Calu3 (cell line): ENCODE results near the gene EVC2. TPM values are rescaled to one million over a fixed set of nuclear protein-coding genes. Genes with fewer than 3 reads are reported as not detected.

ENCODE experiments used
- BruUV-seq: library from RNA; stranded (reverse); fragments of 400-500 nt; replicated peaks from 2 replicates; lab custom pipeline; 2021; lab: Mats Ljungman, UMichigan
- CTCF ChIA-PET: fragments of 300-600 bp; sonication (Branson Sonifier 250); formaldehyde crosslinking; loops from one replicate; lab custom pipeline; 2022; ENCODE audit warnings: antibody characterized with exemption; lab: Charles Lee
- DNase-seq: peaks from one replicate; pipeline ENCODE4 v3.0.0; 2022
- H3K27ac Mint-ChIP-seq: one replicate; pipeline ENCODE4 v1.8.0; 2022; ENCODE audit warnings: mixed read lengths; ENCODE audit not compliant: unreplicated experiment
- H3K27me3 Mint-ChIP-seq: one replicate; pipeline ENCODE4 v1.8.0; 2022; ENCODE audit warnings: mixed read lengths; ENCODE audit not compliant: unreplicated experiment
- H3K36me3 Mint-ChIP-seq: one replicate; pipeline ENCODE4 v1.8.0; 2022; ENCODE audit warnings: mild to moderate bottlenecking, moderate library complexity, mixed read lengths; ENCODE audit not compliant: insufficient read depth, unreplicated experiment
- H3K4me1 Mint-ChIP-seq: one replicate; pipeline ENCODE4 v1.8.0; 2022; ENCODE audit warnings: mild to moderate bottlenecking, low read depth, mixed read lengths; ENCODE audit not compliant: unreplicated experiment
- H3K4me3 Mint-ChIP-seq: one replicate; pipeline ENCODE4 v1.8.0; 2022; ENCODE audit warnings: mild to moderate bottlenecking, low read depth, moderate library complexity, mixed read lengths; ENCODE audit not compliant: unreplicated experiment
- H3K9me3 Mint-ChIP-seq: one replicate; pipeline ENCODE4 v1.8.0; 2022; ENCODE audit warnings: low read depth, mixed read lengths; ENCODE audit not compliant: unreplicated experiment
- intact Hi-C: fragments of 100-400 bp; cut with micrococcal nuclease; formaldehyde crosslinking; loops from one replicate; pipeline ENCODE4 v1.10.0; 2022; ENCODE audit not compliant: unreplicated experiment
- total RNA-seq: library from RNA; stranded (reverse); gene quantifications from 2 replicates; pipeline ENCODE4 v1.2.3, GENCODE V29; 2022
- TF ChIP-seq, protein P1 (sequence below): fragments of 200-600 bp; IDR thresholded peaks from one replicate; pipeline ENCODE4 v1.8.0; 2022; ENCODE audit warnings: antibody characterized with exemption; ENCODE audit not compliant: unreplicated experiment

The EVC2 gene
- total RNA-seq, 1 experiment from 2014 or later = not detected

- intact Hi-C loops = no loop called here
- no TSS peak for BruUV-seq
- TF ChIP-seq, protein P1, sequence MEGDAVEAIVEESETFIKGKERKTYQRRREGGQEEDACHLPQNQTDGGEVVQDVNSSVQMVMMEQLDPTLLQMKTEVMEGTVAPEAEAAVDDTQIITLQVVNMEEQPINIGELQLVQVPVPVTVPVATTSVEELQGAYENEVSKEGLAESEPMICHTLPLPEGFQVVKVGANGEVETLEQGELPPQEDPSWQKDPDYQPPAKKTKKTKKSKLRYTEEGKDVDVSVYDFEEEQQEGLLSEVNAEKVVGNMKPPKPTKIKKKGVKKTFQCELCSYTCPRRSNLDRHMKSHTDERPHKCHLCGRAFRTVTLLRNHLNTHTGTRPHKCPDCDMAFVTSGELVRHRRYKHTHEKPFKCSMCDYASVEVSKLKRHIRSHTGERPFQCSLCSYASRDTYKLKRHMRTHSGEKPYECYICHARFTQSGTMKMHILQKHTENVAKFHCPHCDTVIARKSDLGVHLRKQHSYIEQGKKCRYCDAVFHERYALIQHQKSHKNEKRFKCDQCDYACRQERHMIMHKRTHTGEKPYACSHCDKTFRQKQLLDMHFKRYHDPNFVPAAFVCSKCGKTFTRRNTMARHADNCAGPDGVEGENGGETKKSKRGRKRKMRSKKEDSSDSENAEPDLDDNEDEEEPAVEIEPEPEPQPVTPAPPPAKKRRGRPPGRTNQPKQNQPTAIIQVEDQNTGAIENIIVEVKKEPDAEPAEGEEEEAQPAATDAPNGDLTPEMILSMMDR = no peak
- Mint-ChIP-seq H3K9me3 (peaks cover 10% of the 10 kb centered on the region), H3K4me3 (no peak overlapping the region), H3K36me3 (no peaks in the 10 kb centered on the region), H3K27ac (no peak overlapping the region), H3K27me3 (no peaks in the 10 kb centered on the region), H3K4me1 (no peaks in the 10 kb centered on the region)
- no peak for DNase-seq
- CTCF ChIA-PET = no interaction called here
Observed at GRCh38 chr4:5636766-5637670, 71.3 kb downstream of the EVC2 start.

GRCh38 chr4:5635826-5636195 lies 72.5 kb downstream of the EVC2 start:
- peaks cover 9% of the 10 kb centered on the region for H3K9me3 Mint-ChIP-seq
- H3K4me3 Mint-ChIP-seq = no peak overlapping the region
- H3K36me3 Mint-ChIP-seq = no peaks in the 10 kb centered on the region
- H3K4me1 Mint-ChIP-seq = no peaks in the 10 kb centered on the region
- CTCF ChIA-PET = no interaction called here
- TF ChIP-seq, protein P1 = no peak
- intact Hi-C loops = no loop called here
- no TSS peak for BruUV-seq
- DNase-seq = no peak
- H3K27ac Mint-ChIP-seq = no peak overlapping the region
- no peaks in the 10 kb centered on the region for H3K27me3 Mint-ChIP-seq

DNA sequence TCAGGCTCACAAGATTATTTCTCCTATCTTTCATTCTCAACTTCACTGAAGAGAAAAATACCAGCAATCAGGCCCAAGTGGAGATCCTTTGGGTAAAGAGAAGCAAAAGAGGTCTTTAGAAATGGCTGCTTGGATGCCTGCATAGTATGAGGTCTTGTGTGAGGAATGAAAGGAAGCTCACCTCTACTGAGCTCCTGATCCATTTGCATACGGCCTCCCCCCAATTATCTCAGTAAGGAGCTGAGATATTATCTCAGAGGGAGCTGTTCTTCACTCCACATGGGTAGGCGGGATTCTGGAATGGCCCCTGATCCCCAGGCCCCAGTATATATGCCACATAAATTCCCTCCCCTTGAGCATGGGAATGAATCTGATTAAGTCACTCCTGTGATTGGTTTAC lies 75.8 kb downstream of the EVC2 start:
- Mint-ChIP-seq H3K27me3 (no peaks in the 10 kb centered on the region), H3K4me1 (no peaks in the 10 kb centered on the region), H3K4me3 (no peak overlapping the region), H3K9me3 (peaks cover 3% of the 10 kb centered on the region), H3K27ac (no peak overlapping the region), H3K36me3 (no peaks in the 10 kb centered on the region)
- DNase-seq = no peak
- BruUV-seq = no TSS peak
- CTCF ChIA-PET = no interaction called here
- TF ChIP-seq, protein P1 = no peak
- intact Hi-C loops = no loop called here

GRCh38 chr4:5632066-5632440 lies 76.3 kb downstream of the EVC2 start:
- BruUV-seq = no TSS peak
- H3K36me3 Mint-ChIP-seq = no peaks in the 10 kb centered on the region

More at GRCh38 chr4:5632066-5632440, 76.3 kb downstream of the EVC2 start:
- H3K4me1 Mint-ChIP-seq = no peaks in the 10 kb centered on the region
- TF ChIP-seq, protein P1 = no peak
- DNase-seq = no peak
- peaks cover 3% of the 10 kb centered on the region for H3K9me3 Mint-ChIP-seq
- intact Hi-C loops = no loop called here
- no peak overlapping the region for H3K4me3 Mint-ChIP-seq
- CTCF ChIA-PET = no interaction called here
- no peaks in the 10 kb centered on the region for H3K27me3 Mint-ChIP-seq
- no peak overlapping the region for H3K27ac Mint-ChIP-seq
